H1 (cell line): ENCODE results near the gene DDX19B. TPM values are rescaled to one million over a fixed set of nuclear protein-coding genes. Genes with fewer than 3 reads are reported as not detected.
A peak's percentile ranks its signal among the peaks of the same experiment; 100 is the strongest.

Experiments
- CTCF ChIA-PET: fragments of 300-600 bp; sonication (Branson Sonifier 250); formaldehyde crosslinking; loops from one replicate; lab custom pipeline; 2021; ENCODE audit not compliant: partially characterized antibody; lab: Charles Lee
- POLR2A ChIA-PET: fragments of 300-600 bp; sonication (Branson Sonifier 250); formaldehyde crosslinking; loops from one replicate; lab custom pipeline; 2021; ENCODE audit warnings: inconsistent platforms; ENCODE audit not compliant: partially characterized antibody; lab: Charles Lee
- DNase-seq, 2 experiments: peaks; one replicate each; pipeline versions ENCODE4 v3.0.0 to v3.0.0-alpha.2; 2010 to 2022; ENCODE audit warnings: low spot score in 2 of 2, low read depth in 1 of 2, mixed read lengths in 1 of 2
- FAIRE-seq: peaks from 2 replicates; lab custom pipeline; 2011; peaks lifted over from hg19 to GRCh38; lab: Jason Lieb, UNC
- H2AFZ ChIP-seq: 2 replicates; pipeline ENCODE4 v1.8.1; 2012; ENCODE audit warnings: low read length, inconsistent platforms
- H2AK5ac ChIP-seq: 2 replicates; pipeline ENCODE4 v1.6.1; 2013; ENCODE audit warnings: low read depth, low read length
- H2BK120ac ChIP-seq: replicated peaks from 2 replicates; pipeline ENCODE3; 2013; ENCODE audit warnings: low read depth, low read length, inconsistent platforms
- H2BK12ac ChIP-seq: 2 replicates; pipeline ENCODE4 v1.6.1; 2013; ENCODE audit warnings: low read depth, low read length
- H2BK15ac ChIP-seq: 2 replicates; pipeline ENCODE4 v1.6.1; 2013; ENCODE audit warnings: low read length
- H2BK20ac ChIP-seq: 2 replicates; pipeline ENCODE4 v1.6.1; 2013; ENCODE audit warnings: low read length
- H2BK5ac ChIP-seq: 2 replicates; pipeline ENCODE4 v1.6.1; 2013; ENCODE audit warnings: low read depth, low read length
- H3K14ac ChIP-seq: 2 replicates; pipeline ENCODE4 v1.6.1; 2013; ENCODE audit warnings: inconsistent platforms; ENCODE audit not compliant: insufficient read length
- H3K18ac ChIP-seq: 2 replicates; pipeline ENCODE4 v1.6.1; 2013; ENCODE audit warnings: low read length; ENCODE audit errors: extremely low read depth
- H3K23ac ChIP-seq: 2 replicates; pipeline ENCODE4 v1.6.1; 2013; ENCODE audit warnings: inconsistent platforms; ENCODE audit not compliant: insufficient read length
- H3K23me2 ChIP-seq: 2 replicates; pipeline ENCODE4 v1.6.1; 2013; ENCODE audit warnings: low read depth, low read length
- H3K27ac ChIP-seq: 2 replicates; pipeline ENCODE4 v1.6.1; 2011; ENCODE audit warnings: low read depth, low read length, inconsistent platforms
- H3K27me3 ChIP-seq, 4 experiments: replicated peaks in 1 of 4; 1 replicate in 1 of 4; 2 replicates in 3 of 4; pipeline versions ENCODE4 v1.6.1 to v1.8.1; 2011 to 2013; ENCODE audit warnings: low read length in 3 of 4, mild to moderate bottlenecking in 3 of 4, inconsistent platforms in 2 of 4, mixed read lengths in 2 of 4, moderate library complexity in 1 of 4; ENCODE audit not compliant: control insufficient read depth in 3 of 4, insufficient read depth in 3 of 4; ENCODE audit errors: extremely low read depth in 1 of 4
- H3K36me3 ChIP-seq, 4 experiments: 2 replicates each; pipeline versions ENCODE4 v1.6.1 to v1.8.1; 2011 to 2013; ENCODE audit warnings: mild to moderate bottlenecking in 4 of 4, low read length in 3 of 4, moderate library complexity in 2 of 4, control low read depth in 1 of 4, inconsistent platforms in 1 of 4; ENCODE audit not compliant: insufficient read depth in 4 of 4, control insufficient read depth in 2 of 4
- H3K4ac ChIP-seq: replicated peaks from 2 replicates; pipeline ENCODE3; 2013; ENCODE audit warnings: low read length, low read depth, mixed read lengths, inconsistent platforms; ENCODE audit not compliant: insufficient read length
- H3K4me1 ChIP-seq, 4 experiments: replicated peaks in 1 of 4; 1 replicate in 1 of 4; 2 replicates in 3 of 4; pipeline versions ENCODE4 v1.6.1 to v1.8.1; 2011 to 2013; ENCODE audit warnings: low read length in 3 of 4, inconsistent platforms in 2 of 4, mixed read lengths in 1 of 4; ENCODE audit not compliant: insufficient read depth in 4 of 4, control insufficient read depth in 3 of 4
- H3K4me2 ChIP-seq, 2 experiments: 2 replicates each; pipeline versions ENCODE4 v1.6.1 to v1.8.1; 2011 to 2013; ENCODE audit warnings: low read depth in 2 of 2, low read length in 2 of 2, control low read depth in 1 of 2, inconsistent platforms in 1 of 2, mild to moderate bottlenecking in 1 of 2; ENCODE audit not compliant: insufficient read depth in 1 of 2
- H3K4me3 ChIP-seq, 4 experiments: fragments of 200-600, 300-600 bp in 1 of 4; sonication (generic), shearing (Covaris generic), sonication (Bioruptor Twin) in 1 of 4; 2 replicates each; pipeline versions ENCODE4 v1.5.1 to v1.8.1; 2011 to 2016; ENCODE audit warnings: low read length in 4 of 4, low read depth in 3 of 4, control low read depth in 2 of 4, inconsistent platforms in 2 of 4, mild to moderate bottlenecking in 2 of 4, mixed read lengths in 1 of 4, moderate library complexity in 1 of 4; ENCODE audit not compliant: insufficient read depth in 2 of 4; ENCODE audit errors: extremely low read depth in 1 of 4
- H3K56ac ChIP-seq: replicated peaks from 2 replicates; pipeline ENCODE3; 2013; ENCODE audit warnings: low read depth, mild to moderate bottlenecking, mixed read lengths, low read length, inconsistent platforms; ENCODE audit not compliant: insufficient read length
- H3K79me1 ChIP-seq: 2 replicates; pipeline ENCODE4 v1.6.1; 2013; ENCODE audit warnings: low read depth, low read length, control low read depth
- H3K79me2 ChIP-seq, 2 experiments: 2 replicates each; pipeline versions ENCODE4 v1.6.1 to v1.8.1; 2012 to 2013; ENCODE audit warnings: low read length in 2 of 2, mild to moderate bottlenecking in 2 of 2, inconsistent platforms in 1 of 2; ENCODE audit not compliant: insufficient read depth in 2 of 2, control insufficient read depth in 1 of 2
- H3K9ac ChIP-seq, 4 experiments: replicated peaks in 1 of 4; 1 replicate in 1 of 4; 2 replicates in 3 of 4; pipeline versions ENCODE4 v1.6.1 to v1.8.1; 2011 to 2013; ENCODE audit warnings: low read depth in 3 of 4, low read length in 3 of 4, control low read depth in 2 of 4, mild to moderate bottlenecking in 2 of 4, moderate library complexity in 2 of 4, inconsistent platforms in 1 of 4; ENCODE audit errors: extremely low read depth in 1 of 4
- H3K9me3 ChIP-seq, 2 experiments: 2 replicates each; pipeline versions ENCODE4 v1.6.1 to v1.8.1; 2012 to 2013; ENCODE audit warnings: mild to moderate bottlenecking in 2 of 2, moderate library complexity in 2 of 2, control low read depth in 1 of 2, inconsistent platforms in 1 of 2, low read depth in 1 of 2, low read length in 1 of 2, mixed read lengths in 1 of 2; ENCODE audit not compliant: insufficient read depth in 2 of 2
- H4K20me1 ChIP-seq, 2 experiments: replicated peaks in 1 of 2; 2 replicates each; pipeline versions ENCODE3 to v1.8.1; 2011 to 2013; ENCODE audit warnings: inconsistent platforms in 2 of 2, low read length in 2 of 2, mild to moderate bottlenecking in 1 of 2; ENCODE audit not compliant: insufficient read depth in 2 of 2, control insufficient read depth in 1 of 2
- H4K5ac ChIP-seq: 2 replicates; pipeline ENCODE4 v1.6.1; 2013; ENCODE audit warnings: low read length, low read depth, mixed read lengths, inconsistent platforms; ENCODE audit not compliant: insufficient read length
- H4K8ac ChIP-seq: 2 replicates; pipeline ENCODE4 v1.8.0; 2013; ENCODE audit warnings: mild to moderate bottlenecking, moderate library complexity, low read length, inconsistent platforms; ENCODE audit not compliant: insufficient read depth; ENCODE audit errors: extremely low read depth
- H4K91ac ChIP-seq: replicated peaks from 2 replicates; pipeline ENCODE3; 2013; ENCODE audit warnings: low read length, mixed read lengths, inconsistent platforms; ENCODE audit not compliant: insufficient read length
- CEBPB ChIP-seq: IDR thresholded peaks from 2 replicates; pipeline ENCODE4 v1.6.1; 2012; ENCODE audit warnings: low read depth, low read length
- CREB1 ChIP-seq: IDR thresholded peaks from 2 replicates; pipeline ENCODE4 v1.6.1; 2012; ENCODE audit warnings: inconsistent platforms
- GTF2F1 ChIP-seq: IDR thresholded peaks from 2 replicates; pipeline ENCODE4 v1.6.1; 2012; ENCODE audit warnings: low read depth, low read length, improper control_type of control experiment, borderline replicate concordance
- POLR2AphosphoS5 ChIP-seq: IDR thresholded peaks from 2 replicates; pipeline ENCODE4 v1.6.1; 2011; ENCODE audit warnings: low read depth, low read length
- RAD21 ChIP-seq, 2 experiments: IDR thresholded peaks in 1 of 2; conservative IDR thresholded peaks in 1 of 2; 2 replicates each; pipeline ENCODE4 v1.6.1; 2011; ENCODE audit warnings: low read depth in 2 of 2, low read length in 2 of 2, improper control_type of control experiment in 1 of 2, inconsistent platforms in 1 of 2, mild to moderate bottlenecking in 1 of 2, moderate library complexity in 1 of 2
- TCF12 ChIP-seq: IDR thresholded peaks from 2 replicates; pipeline ENCODE4 v1.6.1; 2011; ENCODE audit warnings: low read depth, mild to moderate bottlenecking, low read length
- WGBS, 2 experiments: shearing (Covaris generic) in 1 of 2; methylation state at CpG; one replicate each; pipeline versions ENCODE4 v1.1.6 to v1.1.7; 2013 to 2015; ENCODE audit warnings: low lambda C conversion rate in 2 of 2, mixed read lengths in 2 of 2, inconsistent platforms in 1 of 2, low coverage in 1 of 2, missing lambda C conversion rate in 1 of 2; ENCODE audit not compliant: insufficient replicate concordance in 2 of 2, insufficient coverage in 1 of 2, insufficient read length in 1 of 2; ENCODE audit errors: extremely low coverage in 1 of 2, missing lambda C conversion rate in 1 of 2; 5-methylcytosine and 5-hydroxymethylcytosine counted together
- polyA plus RNA-seq, 7 experiments: library from polyadenylated mRNA; depleted of rRNA in 3 of 7; stranded (reverse) in 5 of 7; unstranded in 2 of 7; fragments of >200 nt in 5 of 7; fragments of 200-250 nt in 2 of 7; gene quantifications; 1 replicate in 5 of 7; 2 replicates in 1 of 7; 4 replicates in 1 of 7; pipeline versions ENCODE4 v1.2.1 to v1.2.3, GENCODE V29; 2011 to 2013; ENCODE audit warnings: missing spikeins in 2 of 7, mixed read lengths in 2 of 7
- total RNA-seq: library from RNA; stranded (reverse); fragmentation: NEBNext Ultra II Directional; extraction: Animal tissue kit (Norgen Biotek cat#: 25700); gene quantifications from 2 replicates; pipeline ENCODE4 v1.2.1, GENCODE V29; 2021
- TF ChIP-seq, protein P1 (sequence below), 3 experiments: IDR thresholded peaks; 1 replicate in 2 of 3; 2 replicates in 1 of 3; pipeline versions ENCODE4 v1.5.1 to v1.6.1; 2011; ENCODE audit warnings: low read length in 3 of 3, mild to moderate bottlenecking in 3 of 3, inconsistent platforms in 2 of 3, low read depth in 1 of 3, moderate library complexity in 1 of 3; ENCODE audit not compliant: insufficient read depth in 1 of 3; ENCODE audit errors: control extremely low read depth in 1 of 3

DDX19B gene
- total and polyA plus RNA-seq, 2 of the 8 experiments (the other 6 are each of a cell fraction or from before 2014, with no cell fraction given), result 40.5 to 42.7 TPM

DNA sequence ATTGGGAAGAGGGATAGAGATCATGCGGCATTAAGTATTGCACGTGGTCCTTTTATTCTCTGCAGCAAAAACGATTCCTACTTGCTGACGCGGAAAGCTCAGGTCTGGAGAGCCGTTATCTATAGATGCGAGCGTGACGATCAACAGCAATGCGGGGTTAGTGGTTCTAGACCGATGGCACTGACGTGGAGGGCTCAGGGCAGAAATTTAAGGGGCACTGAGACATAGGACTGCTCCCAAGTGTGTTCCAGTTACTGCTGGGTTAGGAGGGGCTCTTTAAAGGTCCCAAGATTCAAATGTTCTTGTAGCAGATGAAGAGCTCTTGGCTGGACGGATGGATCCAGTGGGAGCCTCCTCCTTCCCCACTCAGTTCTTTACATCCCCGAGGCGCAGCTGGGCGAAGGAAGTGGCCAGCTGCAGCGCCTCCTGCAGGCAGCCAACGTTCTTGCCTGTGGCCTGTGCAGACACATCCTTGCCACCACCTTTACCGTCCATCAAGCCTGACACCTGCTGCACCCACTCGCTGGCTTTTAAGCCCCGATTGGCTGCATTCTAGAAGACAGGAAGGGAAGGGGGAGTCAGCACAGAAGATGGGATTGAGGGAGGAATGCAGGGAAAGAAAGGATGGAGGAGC lies 46.5 kb upstream of the DDX19B start:
- H2BK15ac ChIP-seq, result no peak overlapping the region
- 86% methylated on average over 21 of the region's 21 CpGs; no CpG with 5 or more reads in 1 of the 2 experiments for WGBS, 2 experiments
- H3K27ac ChIP-seq, result no peak overlapping the region
- peaks cover 30 to 54% (median 49%) of the 10 kb centered on the region in 4 experiments for H3K36me3 ChIP-seq
- H3K23ac ChIP-seq, result no peak overlapping the region
- H3K4me3 ChIP-seq, result no peak overlapping the region
- ChIA-PET CTCF (interaction anchor here (0.6 to 8.3 kb wide), 25 partner anchors 8 to 517 kb away, joined by 3 to 67 read pairs (median 4); partner anchors contain the start of genes DDX19B and PDPR), POLR2A (interaction anchor here (0.9 to 6.8 kb wide), 14 partner anchors 11 to 325 kb away, joined by 3 to 48 read pairs (median 10); partner anchors contain the start of genes AARS1, DDX19B and ST3GAL2)
- no peak overlapping the region for H3K4me2 ChIP-seq
- H2BK120ac ChIP-seq, result no peak overlapping the region
- H3K9me3 ChIP-seq, result no peaks in the 10 kb centered on the region
- TF ChIP-seq, protein P1, sequence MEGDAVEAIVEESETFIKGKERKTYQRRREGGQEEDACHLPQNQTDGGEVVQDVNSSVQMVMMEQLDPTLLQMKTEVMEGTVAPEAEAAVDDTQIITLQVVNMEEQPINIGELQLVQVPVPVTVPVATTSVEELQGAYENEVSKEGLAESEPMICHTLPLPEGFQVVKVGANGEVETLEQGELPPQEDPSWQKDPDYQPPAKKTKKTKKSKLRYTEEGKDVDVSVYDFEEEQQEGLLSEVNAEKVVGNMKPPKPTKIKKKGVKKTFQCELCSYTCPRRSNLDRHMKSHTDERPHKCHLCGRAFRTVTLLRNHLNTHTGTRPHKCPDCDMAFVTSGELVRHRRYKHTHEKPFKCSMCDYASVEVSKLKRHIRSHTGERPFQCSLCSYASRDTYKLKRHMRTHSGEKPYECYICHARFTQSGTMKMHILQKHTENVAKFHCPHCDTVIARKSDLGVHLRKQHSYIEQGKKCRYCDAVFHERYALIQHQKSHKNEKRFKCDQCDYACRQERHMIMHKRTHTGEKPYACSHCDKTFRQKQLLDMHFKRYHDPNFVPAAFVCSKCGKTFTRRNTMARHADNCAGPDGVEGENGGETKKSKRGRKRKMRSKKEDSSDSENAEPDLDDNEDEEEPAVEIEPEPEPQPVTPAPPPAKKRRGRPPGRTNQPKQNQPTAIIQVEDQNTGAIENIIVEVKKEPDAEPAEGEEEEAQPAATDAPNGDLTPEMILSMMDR (IDR thresholded peaks at IDR 0.05; ENCODE audit: control extremely low read depth in 1 of 3, insufficient read depth in 1 of 3, low read depth in 1 of 3, low read length in 3 of 3), result peak; percentile 85 to 99 (median 89)
- TF ChIP-seq CREB1, result peak; percentile 44; the same call in 1 of the 2 replicates
- TF ChIP-seq GTF2F1, result no peak
- TF ChIP-seq CEBPB, result no peak
- TF ChIP-seq TCF12, result 0 out of 2 replicates have a peak, but pooled peaks have one; percentile 16
- peak; percentile 33 to 40; a peak in 3 of 4 replicates for TF ChIP-seq RAD21 (IDR thresholded peaks at IDR 0.05 in 1 of 2, conservative IDR thresholded peaks at IDR 0.05 in 1 of 2; ENCODE audit: low read depth in 2 of 2, low read length in 2 of 2)
- TF ChIP-seq POLR2AphosphoS5, result peak; percentile 20
- H2BK20ac ChIP-seq, result no peak overlapping the region
- peaks cover 4 to 17% of the 10 kb centered on the region in 2 experiments for H4K20me1 ChIP-seq
- H3K56ac ChIP-seq, result no peak overlapping the region
- FAIRE-seq (no peak), DNase-seq (peak in 1 of 2 experiments; percentile 79)
- H3K4me1 ChIP-seq, result no peaks in the 10 kb centered on the region; a peak in 1 of 7 replicates
- H4K5ac ChIP-seq, result no peak overlapping the region
- 0 out of 2 replicates have a peak, but pooled peaks cover 2% of the 10 kb centered on the region for H3K79me1 ChIP-seq
- no peak overlapping the region for H3K4ac ChIP-seq
- no peak overlapping the region for H3K14ac ChIP-seq
- H4K8ac ChIP-seq, result no peak overlapping the region
- peaks cover 3% of the 10 kb centered on the region; the same call in 1 of the 2 replicates for H3K23me2 ChIP-seq
- H2AFZ ChIP-seq, result no peak overlapping the region
- no peak overlapping the region for H4K91ac ChIP-seq
- no peak overlapping the region for H3K18ac ChIP-seq
- no peak overlapping the region for H2BK12ac ChIP-seq
- no peak overlapping the region; the same call in 1 of the 2 replicates for H2BK5ac ChIP-seq
- H3K9ac ChIP-seq, result no peak overlapping the region
- no peak overlapping the region for H2AK5ac ChIP-seq
- H3K79me2 ChIP-seq, result peaks cover 0 to 20% of the 10 kb centered on the region in 2 experiments; a peak in 2 of 4 replicates
- no peaks in the 10 kb centered on the region for H3K27me3 ChIP-seq
